C1 segment of cervical spinal cord (tissue), 14 donors: ENCODE results near the gene ALK.

Experiments
- DNase-seq, 14 donors: peaks; one replicate each; lab custom pipeline; 2025; lab: John Stamatoyannopoulos, UW

Gene ALK

DNA sequence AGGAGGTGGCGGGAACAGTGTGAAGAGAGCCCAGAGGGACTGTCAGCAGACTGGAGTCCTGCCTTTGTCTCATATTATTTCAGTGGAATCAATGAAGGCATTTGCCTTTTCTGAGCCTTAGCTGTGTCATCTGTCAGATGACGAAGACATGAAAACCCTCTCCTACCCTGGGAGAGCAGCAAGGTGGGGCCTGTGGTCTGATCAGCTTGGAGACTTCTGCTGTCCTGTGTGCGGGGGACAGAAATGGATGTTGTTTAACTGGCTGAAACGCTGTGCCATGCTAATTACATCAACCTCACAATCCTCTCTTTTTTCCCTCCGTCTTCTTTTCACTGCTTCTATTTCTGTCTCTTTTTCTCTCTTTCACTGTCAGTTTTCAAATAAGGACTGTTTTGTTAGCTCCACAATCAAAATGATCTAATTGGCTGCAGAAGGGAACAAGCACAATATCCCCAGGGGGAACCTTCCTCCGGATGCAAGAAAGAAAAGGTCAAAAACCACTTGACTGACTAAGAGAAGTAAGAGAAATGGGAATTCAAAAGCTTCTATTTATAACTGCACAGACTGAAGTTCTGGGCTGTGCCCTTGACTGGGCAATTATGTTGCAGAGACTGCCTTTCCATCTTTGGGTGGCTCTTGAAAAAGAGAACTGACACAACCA is 466.1 kb downstream of the ALK start:
- DNase-seq: peak in 8 of 14 donors; percentile 13 to 56 (median 33)

DNA sequence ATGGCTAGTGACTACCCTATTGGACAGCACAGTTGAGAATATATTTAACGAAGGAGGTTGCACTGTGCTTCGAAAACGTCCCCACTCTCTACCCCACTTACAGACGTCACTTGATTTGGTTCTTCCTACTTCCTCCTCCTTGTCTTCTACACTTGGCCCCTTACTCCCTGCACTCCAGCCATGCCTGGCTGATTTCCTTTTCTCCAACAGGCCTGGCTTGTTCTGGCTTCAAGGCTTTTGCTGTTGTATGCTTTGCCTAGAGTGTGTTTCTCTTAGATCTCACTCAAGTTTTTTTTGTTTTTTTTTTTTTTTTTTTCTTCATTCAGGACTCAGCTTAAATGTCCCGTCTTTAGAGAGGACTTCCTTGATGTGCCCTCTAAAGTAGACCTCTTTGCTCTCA is 469.4 kb downstream of the ALK start:
- DNase-seq: no peak

DNA sequence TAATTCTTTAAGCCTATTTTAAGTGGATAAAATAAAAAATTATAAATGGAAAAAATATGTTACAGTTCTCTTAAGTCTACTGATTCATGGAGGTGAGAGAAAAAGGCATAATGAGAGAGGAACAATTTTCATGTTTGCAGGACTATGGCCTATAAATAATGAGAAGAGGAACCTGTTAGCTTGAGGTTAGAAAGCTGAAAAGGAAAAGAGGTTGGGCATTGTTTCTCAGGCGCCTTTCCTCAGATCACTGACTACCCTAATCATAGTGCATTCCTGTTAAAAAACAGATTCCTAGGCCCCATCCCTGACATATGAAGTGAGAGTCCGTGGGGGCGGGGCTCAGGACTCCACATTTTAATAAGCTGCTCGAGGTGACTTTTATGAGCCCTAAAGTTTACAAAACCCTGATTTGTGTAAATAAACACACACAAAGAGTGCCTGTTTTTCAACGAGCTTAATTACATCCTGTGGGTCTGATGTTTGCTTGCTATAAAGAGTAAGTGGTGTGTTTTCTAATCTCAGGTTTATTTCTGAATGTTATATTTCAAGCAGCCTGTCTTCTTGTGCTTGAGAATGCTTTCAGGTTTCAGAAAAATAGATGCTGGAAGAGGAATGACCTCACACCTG is 470.7 kb downstream of the ALK start:
- no peak for DNase-seq

DNA sequence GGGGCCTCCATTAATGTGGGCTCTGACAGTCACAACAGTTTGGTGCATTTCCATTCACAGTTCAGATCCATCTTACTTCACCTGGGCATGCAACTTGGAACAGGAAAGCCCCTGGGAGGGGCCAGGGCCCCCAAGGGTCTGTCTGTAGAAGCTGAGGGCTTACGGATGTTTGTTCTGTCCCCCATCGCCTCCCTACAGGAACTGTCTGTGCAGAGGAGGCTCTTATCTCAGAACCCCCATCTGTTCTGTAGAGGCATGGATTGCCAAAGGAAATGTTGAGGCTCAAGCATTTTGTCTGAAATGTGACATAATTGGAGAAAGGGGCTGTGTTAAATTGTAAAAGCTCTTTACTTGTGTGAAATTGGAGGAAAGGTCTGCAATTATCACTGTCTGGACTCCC is 471.9 kb downstream of the ALK start:
- DNase-seq: no peak

DNA sequence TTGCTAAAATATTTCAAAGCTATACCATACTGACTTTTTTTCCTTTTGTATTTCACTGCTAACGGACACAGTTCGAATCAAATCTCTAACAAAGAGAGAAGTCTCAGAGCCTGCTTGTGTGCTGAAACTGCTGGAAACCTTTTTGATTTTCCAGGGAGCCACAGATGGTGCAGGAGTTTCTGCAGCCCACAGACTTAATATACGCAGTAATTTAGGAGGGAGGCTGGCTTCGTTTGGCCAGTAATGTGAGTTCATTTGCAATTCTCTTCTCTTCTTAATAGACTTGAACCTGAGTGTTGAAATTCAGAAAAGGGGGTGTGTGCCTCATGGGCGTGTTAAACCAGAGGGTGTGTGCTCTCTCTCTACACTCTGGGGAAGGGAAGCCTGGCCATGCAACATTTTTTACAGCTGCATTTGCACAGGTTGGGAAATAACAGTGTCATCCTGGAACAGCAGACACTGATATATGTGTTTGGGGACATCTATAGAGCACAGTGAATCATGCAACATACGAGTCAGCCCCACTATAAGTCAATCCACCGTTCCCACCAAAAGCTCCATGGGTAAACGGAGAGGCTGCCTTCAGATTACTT is 473.2 kb downstream of the ALK start:
- no peak for DNase-seq

DNA sequence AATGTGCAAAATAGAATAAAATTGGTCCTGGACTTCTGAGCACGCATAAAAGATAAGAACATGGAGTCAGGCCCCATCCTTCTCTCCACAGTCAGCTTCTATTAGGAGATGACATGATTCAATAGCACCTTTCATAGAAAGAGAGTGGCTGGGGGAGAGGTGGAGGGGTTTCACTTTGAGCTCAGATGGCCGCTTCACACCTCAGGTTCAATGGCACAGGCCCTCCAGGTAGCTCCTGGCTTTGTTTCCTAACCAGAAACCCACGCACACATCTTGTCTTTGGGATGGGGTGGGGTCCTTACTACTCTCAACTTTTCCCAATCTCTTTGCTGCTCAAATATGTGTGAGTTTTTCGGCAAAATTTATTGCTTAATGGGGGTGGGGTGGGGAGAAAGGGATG is 473.9 kb downstream of the ALK start:
- no peak for DNase-seq

DNA sequence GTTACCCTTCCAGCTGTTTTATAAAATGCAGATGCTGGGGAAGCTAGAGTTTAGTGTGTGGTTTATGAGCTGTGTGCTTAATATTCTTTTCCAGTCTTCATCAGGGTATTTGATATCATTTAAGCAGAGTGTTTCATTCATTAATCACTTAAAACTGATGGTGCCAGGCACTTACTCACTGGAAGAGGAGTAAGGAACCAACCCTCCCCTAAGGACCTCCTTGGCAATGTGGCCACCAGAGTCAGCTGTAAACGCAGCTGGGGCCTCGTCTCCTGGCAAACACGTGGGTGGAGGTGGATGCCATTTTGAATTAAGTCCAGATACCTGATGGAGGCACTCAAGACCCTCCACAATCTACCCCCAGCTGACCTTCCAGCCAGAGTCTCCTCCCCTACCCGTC is 474.5 kb downstream of the ALK start:
- DNase-seq: no peak

DNA sequence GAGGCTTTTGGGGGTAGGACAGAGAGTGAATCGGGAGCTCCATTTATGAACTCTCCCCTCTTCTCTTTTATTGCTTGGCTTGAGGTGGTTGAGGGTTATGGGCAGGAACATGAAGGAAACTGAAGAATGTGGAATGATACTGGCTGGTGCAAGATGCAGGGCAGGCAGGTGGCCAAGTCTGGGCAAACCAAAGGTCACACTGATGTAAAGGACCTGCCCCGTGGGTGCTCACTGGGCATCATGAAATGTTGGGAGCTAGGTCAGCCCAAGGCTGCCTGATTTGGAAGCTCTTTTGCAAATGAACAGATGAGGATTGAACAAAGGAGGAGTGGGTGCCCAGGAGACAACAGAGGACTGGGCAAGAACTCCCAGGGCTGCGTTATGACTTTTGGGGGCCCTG is 477.2 kb downstream of the ALK start:
- no peak for DNase-seq

DNA sequence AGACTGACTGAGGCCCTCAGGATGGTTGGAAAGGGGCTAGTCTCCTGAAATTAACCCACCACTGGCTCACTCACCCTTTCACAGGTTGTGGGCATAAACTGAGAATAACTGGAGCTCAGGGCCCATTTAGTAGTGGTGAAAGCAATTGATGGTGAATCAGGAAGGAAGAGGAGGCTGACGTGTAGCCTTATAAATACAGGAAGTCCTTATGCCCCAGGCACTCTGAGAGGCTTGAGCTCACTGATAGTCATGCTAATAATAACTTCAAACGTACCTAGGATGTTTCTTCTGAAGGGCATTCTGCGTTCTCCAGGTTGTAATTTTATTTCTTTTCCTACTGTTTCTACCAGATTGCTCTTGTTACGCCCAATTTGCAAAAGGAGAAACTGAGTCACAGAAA is 477.8 kb downstream of the ALK start:
- no peak for DNase-seq

DNA sequence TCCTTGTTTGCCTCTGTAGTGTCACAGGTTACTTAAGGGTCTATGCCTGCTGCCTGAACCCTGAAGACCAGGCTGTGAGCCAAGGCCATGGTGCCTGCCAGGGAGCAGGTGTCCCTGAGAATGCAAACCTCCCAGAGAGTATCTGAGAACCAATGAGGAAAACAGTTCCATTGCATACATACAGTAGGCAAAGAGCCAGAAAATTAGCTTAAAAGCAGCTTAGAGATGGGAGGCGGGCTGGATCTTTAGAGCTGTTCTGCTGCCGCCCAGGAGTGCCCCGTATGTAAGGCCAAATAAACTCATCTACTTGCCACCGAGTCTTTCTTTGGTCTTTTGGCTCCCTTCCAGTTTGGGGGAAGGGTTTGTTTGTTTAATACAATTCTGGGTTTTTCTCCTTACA is 478.2 kb downstream of the ALK start:
- DNase-seq: no peak

DNA sequence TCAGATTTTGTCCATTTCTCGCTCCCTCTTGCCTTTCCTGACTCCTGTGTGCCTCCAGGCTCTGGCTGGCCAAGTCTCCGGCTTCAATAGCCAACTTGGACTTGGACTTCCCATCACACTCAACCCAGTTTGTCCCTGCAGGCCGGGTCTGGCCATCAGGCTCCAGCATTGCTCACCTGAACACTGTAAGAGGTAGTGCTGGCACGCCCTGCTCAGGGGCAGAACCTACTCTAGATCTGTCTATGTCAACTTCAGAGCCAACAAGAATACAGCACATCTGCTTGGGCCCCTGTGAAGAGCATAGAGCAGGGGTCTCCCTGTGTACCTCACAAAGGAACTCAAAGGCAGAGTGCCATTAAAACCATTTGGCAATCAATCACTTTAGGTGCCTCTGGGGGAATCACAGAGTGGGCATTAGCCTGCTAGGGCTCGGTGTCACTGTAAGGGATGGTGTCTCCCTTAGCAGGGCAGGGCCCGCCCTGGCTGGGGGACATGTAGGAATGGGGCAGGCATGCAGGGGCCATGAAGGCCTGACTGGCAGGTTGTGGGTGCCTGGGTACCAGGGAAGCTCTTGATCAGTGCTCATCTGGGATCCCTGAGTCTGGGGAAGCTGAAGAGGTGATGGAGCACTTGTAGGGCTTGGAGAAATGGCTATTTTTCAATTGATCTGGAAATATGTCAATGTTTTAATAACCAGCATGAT is 480.3 kb downstream of the ALK start:
- no peak for DNase-seq

DNA sequence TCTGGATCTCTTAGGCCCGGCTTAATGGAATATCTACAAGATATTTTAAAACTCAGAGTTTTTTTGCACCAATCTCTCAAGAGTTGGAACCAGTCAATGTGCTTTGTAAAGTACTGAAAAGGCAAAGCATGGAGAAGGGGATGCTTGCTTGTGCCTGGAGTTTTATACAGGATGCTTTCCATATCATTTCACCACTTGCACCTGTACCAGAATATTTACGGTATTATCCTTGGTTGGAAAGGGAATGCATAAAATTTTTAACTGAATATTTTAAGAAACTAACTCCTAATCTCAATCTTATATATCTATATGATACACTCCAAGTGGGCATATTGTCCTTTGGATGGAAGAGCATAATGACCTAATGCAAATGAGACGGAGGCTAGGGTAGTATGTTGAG is 487.5 kb downstream of the ALK start:
- DNase-seq: no peak

DNA sequence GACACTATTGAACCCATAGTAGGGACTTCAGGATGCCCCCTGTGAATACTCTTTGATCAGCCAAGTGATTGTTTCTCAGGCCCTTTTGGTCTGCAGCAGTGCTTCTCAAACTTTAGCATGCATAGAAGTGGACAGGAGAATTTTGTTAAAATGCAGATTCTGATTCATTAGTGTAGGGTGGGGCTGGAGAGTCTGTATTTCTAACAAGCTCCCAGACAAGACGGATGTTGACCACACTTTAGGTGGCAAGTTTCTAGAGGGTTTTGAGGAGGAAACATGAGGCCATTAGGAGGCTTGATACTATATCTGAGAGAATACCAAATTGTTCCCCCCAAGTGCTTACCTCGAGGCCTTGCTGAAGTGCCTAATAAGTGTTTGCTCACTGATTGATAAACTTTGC is 488.3 kb downstream of the ALK start:
- no peak for DNase-seq

DNA sequence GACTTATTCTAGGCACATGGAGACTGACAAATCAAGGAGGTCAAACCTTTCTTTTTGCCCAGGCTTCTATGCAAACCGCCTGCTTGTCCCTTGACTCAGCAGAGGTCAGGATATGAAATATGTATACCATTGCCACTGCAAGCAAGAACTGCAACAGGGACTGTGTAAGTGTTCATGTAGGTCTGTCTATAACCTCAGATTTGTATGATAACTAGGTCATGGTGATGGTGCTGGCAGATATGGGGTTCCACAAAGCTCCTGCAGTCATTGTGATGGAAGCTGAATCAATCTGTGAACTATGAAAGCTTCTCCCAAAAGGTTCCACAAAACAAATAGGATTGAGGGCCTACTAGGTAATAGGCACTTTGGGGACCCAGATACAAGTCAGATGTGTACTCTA is 489.9 kb downstream of the ALK start:
- no peak for DNase-seq

DNA sequence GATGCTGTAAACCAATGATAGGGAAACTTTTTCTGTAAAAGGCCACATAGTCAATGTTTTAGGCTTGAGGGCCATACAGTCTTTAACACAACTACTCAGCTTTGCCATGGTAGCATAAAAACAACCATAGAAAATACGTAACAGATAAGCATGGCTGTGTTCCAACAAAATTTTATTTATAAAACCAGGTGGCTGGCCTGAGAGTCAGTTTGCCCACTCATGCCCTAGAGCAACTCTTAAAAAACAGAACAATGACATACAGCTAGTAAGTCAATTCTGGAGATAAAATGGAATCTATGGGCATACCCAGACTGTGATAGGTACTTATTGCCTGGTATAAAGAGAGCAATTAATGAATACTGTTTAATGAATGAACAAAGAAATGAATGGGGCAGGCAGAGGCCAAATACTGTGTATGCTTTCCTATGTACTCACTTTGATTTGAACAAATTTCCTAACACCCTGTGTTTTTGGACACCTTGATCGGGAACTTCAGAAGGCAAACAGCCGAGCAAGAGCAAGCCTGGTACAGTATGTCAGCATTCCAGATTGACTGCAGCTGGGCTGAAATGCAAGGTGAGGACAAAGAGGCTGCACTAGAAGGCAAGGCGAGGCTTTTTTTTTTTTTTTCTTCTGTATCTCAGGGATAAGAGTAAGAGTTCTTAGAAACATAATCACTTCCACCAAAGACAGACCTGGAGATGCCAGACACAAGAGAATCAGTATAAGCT is 490.8 kb downstream of the ALK start:
- no peak for DNase-seq

DNA sequence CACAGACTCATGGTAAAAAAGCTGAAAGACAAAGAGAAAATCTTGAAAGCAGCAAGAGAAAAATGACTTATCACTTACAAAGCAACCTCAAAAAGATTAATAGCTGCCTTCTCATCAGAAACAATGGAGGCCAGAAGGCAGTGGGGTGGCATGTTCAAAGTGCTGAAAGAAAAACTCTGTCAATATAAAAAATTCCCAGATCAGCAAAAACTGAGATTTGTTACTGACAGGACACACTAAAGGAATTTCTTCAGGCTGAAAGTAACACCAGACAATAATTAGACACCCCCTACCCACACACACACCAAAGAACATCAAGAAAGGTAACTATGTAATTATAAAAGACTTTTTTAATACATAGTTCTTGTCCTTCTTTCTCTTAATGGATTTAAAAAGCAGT is 495.0 kb downstream of the ALK start:
- no peak for DNase-seq

DNA sequence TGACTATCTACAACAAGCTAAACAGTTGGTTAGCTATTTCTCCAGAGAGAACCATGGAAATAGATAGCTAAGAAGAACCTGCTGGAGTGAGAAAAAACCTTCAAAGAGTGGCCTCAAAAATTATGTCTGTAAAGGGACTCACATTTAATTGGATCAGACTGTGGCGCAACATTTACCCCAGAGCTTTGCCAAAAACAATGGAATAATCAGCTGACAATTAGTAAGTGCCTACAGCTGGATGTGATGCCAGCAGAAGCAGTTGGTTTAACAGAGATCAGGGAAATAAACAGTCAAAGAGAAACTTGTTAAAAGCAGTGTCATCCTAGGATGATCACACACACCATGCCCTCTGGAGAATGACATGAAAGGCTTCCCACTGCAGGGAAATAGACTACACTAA is 495.5 kb downstream of the ALK start:
- no peak for DNase-seq

DNA sequence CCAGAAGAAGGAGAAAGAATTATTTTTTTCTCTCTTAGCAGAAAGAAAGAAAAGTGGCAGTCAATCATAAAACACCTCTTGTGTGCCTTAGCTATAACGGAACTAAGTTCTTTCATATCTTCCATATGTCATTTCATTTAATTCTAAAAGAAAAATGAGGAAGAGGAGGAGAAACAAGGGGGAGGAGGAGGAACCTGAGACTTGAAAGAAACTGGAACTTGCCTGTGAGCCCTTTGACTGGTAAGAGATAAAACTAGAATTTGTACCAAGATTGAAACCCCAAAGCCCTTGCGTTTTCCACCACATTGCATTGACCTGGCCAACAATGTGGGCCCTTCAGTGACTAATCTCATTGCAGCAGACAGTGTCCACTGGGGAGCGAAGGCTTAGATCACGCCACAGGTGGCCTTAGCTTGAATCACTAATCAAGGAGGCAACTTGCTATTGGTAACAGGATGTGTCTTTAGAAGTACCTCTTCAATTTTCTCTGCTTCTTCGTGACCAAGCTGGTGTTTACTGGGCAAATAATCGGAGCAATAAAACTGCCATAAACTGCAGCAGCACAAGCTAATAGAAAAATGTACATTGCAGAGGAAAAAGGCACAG is 498.2 kb downstream of the ALK start:
- no peak for DNase-seq

DNA sequence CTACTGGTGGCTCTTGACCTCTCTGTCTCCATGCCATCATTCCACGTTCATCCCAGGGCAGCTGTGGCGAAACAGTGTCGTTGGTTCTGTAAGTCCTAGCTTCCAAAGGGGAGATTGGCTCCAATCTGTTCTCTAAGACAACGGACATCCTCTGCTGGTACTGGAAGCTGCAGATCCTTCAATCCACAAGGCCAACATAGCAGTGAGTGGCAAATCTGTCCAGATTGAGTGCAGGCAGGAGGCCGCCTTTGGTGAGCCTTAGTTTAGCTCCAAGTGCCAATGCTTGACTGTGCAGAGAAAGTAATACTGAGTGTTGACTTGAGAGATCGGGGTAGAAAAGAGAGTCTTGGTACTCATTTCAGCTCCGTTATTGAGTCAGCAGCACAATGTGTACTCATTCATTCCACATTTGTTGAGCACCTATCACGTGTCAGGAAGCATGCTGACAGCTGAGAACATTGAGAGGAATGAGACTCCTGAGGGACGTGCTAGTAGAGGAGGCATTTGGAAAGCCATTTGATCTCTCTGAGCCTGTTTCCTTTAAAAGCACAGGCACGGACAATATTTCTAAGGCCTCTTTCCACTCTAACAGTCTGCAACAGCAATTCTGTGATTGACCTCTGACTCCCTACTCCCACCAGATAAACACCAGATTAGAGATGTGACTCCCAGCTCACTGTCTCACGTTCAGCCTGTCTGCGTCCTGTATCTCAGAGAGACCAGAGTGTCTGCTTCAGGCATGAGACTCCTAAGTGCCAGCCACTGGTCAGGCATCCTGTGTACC is 500.2 kb downstream of the ALK start:
- DNase-seq: peak in 1 of 14 donors; percentile 34

DNA sequence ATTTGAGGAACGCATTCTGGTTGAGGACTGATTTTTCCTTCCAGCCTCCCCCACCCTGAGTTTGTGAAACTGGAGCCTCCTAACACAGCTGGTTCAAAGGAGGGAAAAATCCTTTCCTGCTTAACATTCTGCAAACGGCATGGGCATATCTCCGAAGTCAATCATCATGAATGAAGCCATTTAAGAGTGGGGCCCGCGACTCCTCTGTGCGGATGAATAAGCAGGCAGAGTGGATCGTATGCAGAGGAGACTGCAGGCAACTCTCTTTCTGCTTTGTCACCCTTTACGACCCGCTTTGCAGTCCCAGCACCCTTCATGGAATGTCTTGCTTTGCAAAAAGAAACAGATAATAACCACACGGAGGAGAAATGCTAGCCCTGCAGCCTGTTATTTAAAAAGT is 500.9 kb downstream of the ALK start:
- DNase-seq: no peak

DNA sequence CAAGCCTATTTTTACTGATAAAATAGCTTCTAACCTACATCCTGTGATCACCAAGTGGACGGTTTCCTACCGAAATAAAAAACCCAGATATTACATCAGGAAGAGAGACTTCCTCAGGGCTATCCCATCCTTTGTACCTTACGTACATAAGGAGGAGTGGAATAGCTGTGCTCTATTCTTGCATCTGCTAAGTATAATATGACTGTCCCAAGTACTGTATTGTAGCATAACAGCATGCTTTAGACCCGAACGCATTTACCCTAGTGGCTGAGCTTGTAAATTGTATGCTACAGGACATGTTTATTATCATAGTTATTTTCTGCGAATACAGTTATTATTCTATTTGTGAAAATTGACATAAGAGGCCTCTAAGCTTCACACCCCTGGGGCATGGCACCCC is 503.8 kb downstream of the ALK start:
- DNase-seq: no peak
